K562 (cell line): Measurements from ENCODE around the gene NXF3. TPM values are rescaled to one million over a fixed set of nuclear protein-coding genes. Genes with fewer than 3 reads are reported as not detected.

ENCODE experiments used
- ERF ChIP-seq: fragments of 450-650 bp; formaldehyde crosslinking; IDR thresholded peaks from 2 replicates; pipeline ENCODE4 v1.4.0; 2020; ENCODE audit warnings: mild to moderate bottlenecking, mixed read lengths
- FOS ChIP-seq: IDR thresholded peaks from 3 replicates; pipeline ENCODE4 v1.6.1; 2011; ENCODE audit not compliant: insufficient read length; ENCODE audit errors: extremely low read depth
- GTF2E2 ChIP-seq: fragments of 200-800 bp; sonication (Bioruptor generic); IDR thresholded peaks from 2 replicates; pipeline ENCODE4 v1.6.1; 2016; ENCODE audit warnings: missing genetic modification characterization, missing compliant biosample characterization
- KDM2B ChIP-seq: fragments of 250-450 bp; sonication (Bioruptor Pico); IDR thresholded peaks from 2 replicates; pipeline ENCODE4 v1.8.0; 2021; ENCODE audit warnings: mild to moderate bottlenecking, moderate library complexity
- MAFG ChIP-seq: fragments of 450-650 bp; conservative IDR thresholded peaks from 2 replicates; pipeline ENCODE4 v1.6.1; 2016; ENCODE audit warnings: missing genetic modification characterization, missing compliant biosample characterization
- MBD2 ChIP-seq: sonication (generic); IDR thresholded peaks from 2 replicates; pipeline ENCODE4 v1.6.1; 2016; ENCODE audit warnings: low read depth, borderline replicate concordance
- PTRF ChIP-seq: fragments of 450-650 bp; IDR thresholded peaks from 2 replicates; pipeline ENCODE4 v1.6.1; 2016; ENCODE audit warnings: mild to moderate bottlenecking, missing genetic modification characterization, missing compliant biosample characterization
- RB1 ChIP-seq: fragments of 450-650 bp; IDR thresholded peaks from 2 replicates; pipeline ENCODE4 v1.6.1; 2017; ENCODE audit warnings: low read depth, mild to moderate bottlenecking
- ZNF143 ChIP-seq: sonication (generic); formaldehyde crosslinking; IDR thresholded peaks from 2 replicates; pipeline ENCODE4 v1.9.0; 2022; ENCODE audit warnings: mild to moderate bottlenecking, missing genetic modification reagents
- ZNF445 ChIP-seq: fragments of 250-450 bp; sonication (Bioruptor Pico); IDR thresholded peaks from 2 replicates; pipeline ENCODE4 v1.4.0; 2020; ENCODE audit warnings: low read depth, mild to moderate bottlenecking, moderate library complexity
- ZNF766 ChIP-seq: fragments of 200-800 bp; sonication (Bioruptor generic); conservative IDR thresholded peaks from 2 replicates; pipeline ENCODE4 v1.6.1; 2016; ENCODE audit warnings: missing genetic modification characterization, missing compliant biosample characterization
- ZNF77 ChIP-seq: fragments of 250-450 bp; sonication (Bioruptor Pico); IDR thresholded peaks from 2 replicates; pipeline ENCODE4 v1.5.0; 2020
- polyA plus RNA-seq, 8 experiments: library from polyadenylated mRNA; depleted of rRNA in 4 of 8; stranded (reverse) in 5 of 8; unstranded in 3 of 8; fragments of >200 nt; fragmentation: Nextera tagmentation in 2 of 8; fragmentation: Illumina TruSeq in 1 of 8; extraction: Ambion mirVana in 2 of 8; extraction: Trizol in 1 of 8; gene quantifications; 2 replicates each; pipeline versions ENCODE4 v1.2.1 to v1.2.3, GENCODE V29; 2011 to 2014; ENCODE audit warnings: inconsistent platforms in 1 of 8, missing spikeins in 1 of 8
- total RNA-seq, 7 experiments: library from RNA; depleted of rRNA in 6 of 7; stranded (reverse); fragments of >200 nt in 6 of 7; fragmentation: Illumina TruSeq in 2 of 7; extraction: Trizol in 2 of 7; gene quantifications; 2 replicates each; pipeline versions ENCODE4 v1.2.1 to v1.2.3, GENCODE V29; 2011 to 2021; ENCODE audit warnings: low replicate concordance in 1 of 7
- TF ChIP-seq, protein P1 (sequence below): sonication (generic); IDR thresholded peaks from 2 replicates; pipeline ENCODE4 v1.6.1; 2016
- TF ChIP-seq, protein P2 (sequence below): sonication (generic); formaldehyde crosslinking; IDR thresholded peaks from 2 replicates; pipeline ENCODE4 v1.8.0; 2022; ENCODE audit warnings: mild to moderate bottlenecking, missing genetic modification reagents, borderline replicate concordance
- TF ChIP-seq, protein P3 (sequence below): sonication (generic); formaldehyde crosslinking; IDR thresholded peaks from 2 replicates; pipeline ENCODE4 v1.8.0; 2023; ENCODE audit warnings: mild to moderate bottlenecking, missing genetic modification reagents
- TF ChIP-seq, protein P4 (sequence below), 2 experiments: fragments of 450-650 bp in 1 of 2; IDR thresholded peaks; 2 replicates each; pipeline ENCODE4 v1.6.1; 2011 to 2017; ENCODE audit warnings: low read depth in 2 of 2, antibody characterized with exemption in 1 of 2, borderline replicate concordance in 1 of 2, low read length in 1 of 2, mild to moderate bottlenecking in 1 of 2, mixed read lengths in 1 of 2; ENCODE audit not compliant: control insufficient read depth in 1 of 2
- TF ChIP-seq, protein P5 (sequence below): sonication (generic); formaldehyde crosslinking; IDR thresholded peaks from 2 replicates; pipeline ENCODE4 v1.9.0; 2022; ENCODE audit warnings: mild to moderate bottlenecking, missing genetic modification reagents
- TF ChIP-seq, protein P6 (sequence below): sonication (generic); formaldehyde crosslinking; IDR thresholded peaks from 2 replicates; pipeline ENCODE4 v1.8.0; 2022; ENCODE audit warnings: missing genetic modification reagents, mild to moderate bottlenecking, borderline replicate concordance

Gene NXF3
- total and polyA plus RNA-seq, 9 of the 15 experiments (the other 6 are each of a cell fraction or from before 2014, with no cell fraction given), result 0.18 to 0.40 (median 0.28) TPM; not detected in 2

DNA sequence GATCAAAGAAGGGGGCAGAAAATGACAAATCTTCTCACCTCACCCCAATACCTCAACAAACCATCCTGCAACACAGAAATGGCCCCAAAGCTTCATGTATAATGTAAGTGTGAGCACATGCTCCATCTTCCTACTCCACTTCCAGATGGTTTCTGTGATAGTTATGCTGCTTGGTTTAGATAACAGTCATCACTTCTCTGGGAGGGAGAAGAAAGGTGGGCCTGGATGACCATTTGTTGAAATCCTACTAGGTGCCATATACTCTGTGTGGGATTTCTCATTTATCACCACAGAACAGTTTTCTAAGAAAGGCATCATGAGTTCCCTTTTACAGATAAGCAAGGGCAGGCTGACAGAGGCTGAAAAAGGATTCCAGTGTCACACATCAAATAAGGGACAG is 31.3 kb upstream of the NXF3 start (continued):
- TF ChIP-seq, protein P1, sequence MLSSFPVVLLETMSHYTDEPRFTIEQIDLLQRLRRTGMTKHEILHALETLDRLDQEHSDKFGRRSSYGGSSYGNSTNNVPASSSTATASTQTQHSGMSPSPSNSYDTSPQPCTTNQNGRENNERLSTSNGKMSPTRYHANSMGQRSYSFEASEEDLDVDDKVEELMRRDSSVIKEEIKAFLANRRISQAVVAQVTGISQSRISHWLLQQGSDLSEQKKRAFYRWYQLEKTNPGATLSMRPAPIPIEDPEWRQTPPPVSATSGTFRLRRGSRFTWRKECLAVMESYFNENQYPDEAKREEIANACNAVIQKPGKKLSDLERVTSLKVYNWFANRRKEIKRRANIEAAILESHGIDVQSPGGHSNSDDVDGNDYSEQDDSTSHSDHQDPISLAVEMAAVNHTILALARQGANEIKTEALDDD, result 0 out of 2 replicates have a peak, but pooled peaks have one; percentile 27
- TF ChIP-seq, protein P2, sequence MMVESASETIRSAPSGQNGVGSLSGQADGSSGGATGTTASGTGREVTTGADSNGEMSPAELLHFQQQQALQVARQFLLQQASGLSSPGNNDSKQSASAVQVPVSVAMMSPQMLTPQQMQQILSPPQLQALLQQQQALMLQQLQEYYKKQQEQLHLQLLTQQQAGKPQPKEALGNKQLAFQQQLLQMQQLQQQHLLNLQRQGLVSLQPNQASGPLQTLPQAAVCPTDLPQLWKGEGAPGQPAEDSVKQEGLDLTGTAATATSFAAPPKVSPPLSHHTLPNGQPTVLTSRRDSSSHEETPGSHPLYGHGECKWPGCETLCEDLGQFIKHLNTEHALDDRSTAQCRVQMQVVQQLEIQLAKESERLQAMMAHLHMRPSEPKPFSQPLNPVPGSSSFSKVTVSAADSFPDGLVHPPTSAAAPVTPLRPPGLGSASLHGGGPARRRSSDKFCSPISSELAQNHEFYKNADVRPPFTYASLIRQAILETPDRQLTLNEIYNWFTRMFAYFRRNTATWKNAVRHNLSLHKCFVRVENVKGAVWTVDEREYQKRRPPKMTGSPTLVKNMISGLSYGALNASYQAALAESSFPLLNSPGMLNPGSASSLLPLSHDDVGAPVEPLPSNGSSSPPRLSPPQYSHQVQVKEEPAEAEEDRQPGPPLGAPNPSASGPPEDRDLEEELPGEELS (CRISPR knock-in tag), result no peak
- no peak for TF ChIP-seq FOS
- no peak for TF ChIP-seq ERF
- TF ChIP-seq, protein P3, sequence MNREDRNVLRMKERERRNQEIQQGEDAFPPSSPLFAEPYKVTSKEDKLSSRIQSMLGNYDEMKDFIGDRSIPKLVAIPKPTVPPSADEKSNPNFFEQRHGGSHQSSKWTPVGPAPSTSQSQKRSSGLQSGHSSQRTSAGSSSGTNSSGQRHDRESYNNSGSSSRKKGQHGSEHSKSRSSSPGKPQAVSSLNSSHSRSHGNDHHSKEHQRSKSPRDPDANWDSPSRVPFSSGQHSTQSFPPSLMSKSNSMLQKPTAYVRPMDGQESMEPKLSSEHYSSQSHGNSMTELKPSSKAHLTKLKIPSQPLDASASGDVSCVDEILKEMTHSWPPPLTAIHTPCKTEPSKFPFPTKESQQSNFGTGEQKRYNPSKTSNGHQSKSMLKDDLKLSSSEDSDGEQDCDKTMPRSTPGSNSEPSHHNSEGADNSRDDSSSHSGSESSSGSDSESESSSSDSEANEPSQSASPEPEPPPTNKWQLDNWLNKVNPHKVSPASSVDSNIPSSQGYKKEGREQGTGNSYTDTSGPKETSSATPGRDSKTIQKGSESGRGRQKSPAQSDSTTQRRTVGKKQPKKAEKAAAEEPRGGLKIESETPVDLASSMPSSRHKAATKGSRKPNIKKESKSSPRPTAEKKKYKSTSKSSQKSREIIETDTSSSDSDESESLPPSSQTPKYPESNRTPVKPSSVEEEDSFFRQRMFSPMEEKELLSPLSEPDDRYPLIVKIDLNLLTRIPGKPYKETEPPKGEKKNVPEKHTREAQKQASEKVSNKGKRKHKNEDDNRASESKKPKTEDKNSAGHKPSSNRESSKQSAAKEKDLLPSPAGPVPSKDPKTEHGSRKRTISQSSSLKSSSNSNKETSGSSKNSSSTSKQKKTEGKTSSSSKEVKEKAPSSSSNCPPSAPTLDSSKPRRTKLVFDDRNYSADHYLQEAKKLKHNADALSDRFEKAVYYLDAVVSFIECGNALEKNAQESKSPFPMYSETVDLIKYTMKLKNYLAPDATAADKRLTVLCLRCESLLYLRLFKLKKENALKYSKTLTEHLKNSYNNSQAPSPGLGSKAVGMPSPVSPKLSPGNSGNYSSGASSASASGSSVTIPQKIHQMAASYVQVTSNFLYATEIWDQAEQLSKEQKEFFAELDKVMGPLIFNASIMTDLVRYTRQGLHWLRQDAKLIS (CRISPR knock-in tag), result no peak
- no peak for TF ChIP-seq RB1
- TF ChIP-seq, protein P4, sequence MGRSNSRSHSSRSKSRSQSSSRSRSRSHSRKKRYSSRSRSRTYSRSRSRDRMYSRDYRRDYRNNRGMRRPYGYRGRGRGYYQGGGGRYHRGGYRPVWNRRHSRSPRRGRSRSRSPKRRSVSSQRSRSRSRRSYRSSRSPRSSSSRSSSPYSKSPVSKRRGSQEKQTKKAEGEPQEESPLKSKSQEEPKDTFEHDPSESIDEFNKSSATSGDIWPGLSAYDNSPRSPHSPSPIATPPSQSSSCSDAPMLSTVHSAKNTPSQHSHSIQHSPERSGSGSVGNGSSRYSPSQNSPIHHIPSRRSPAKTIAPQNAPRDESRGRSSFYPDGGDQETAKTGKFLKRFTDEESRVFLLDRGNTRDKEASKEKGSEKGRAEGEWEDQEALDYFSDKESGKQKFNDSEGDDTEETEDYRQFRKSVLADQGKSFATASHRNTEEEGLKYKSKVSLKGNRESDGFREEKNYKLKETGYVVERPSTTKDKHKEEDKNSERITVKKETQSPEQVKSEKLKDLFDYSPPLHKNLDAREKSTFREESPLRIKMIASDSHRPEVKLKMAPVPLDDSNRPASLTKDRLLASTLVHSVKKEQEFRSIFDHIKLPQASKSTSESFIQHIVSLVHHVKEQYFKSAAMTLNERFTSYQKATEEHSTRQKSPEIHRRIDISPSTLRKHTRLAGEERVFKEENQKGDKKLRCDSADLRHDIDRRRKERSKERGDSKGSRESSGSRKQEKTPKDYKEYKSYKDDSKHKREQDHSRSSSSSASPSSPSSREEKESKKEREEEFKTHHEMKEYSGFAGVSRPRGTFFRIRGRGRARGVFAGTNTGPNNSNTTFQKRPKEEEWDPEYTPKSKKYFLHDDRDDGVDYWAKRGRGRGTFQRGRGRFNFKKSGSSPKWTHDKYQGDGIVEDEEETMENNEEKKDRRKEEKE (IDR thresholded peaks at IDR 0.05; ENCODE audit: borderline replicate concordance in 1 of 2, control insufficient read depth in 1 of 2, low read depth in 2 of 2, low read length in 1 of 2), result no peak
- no peak for TF ChIP-seq ZNF77 (CRISPR knock-in tag)
- TF ChIP-seq ZNF445 (CRISPR knock-in tag), result no peak
- no peak for TF ChIP-seq GTF2E2
- TF ChIP-seq KDM2B (CRISPR knock-in tag), result no peak
- TF ChIP-seq MAFG, result no peak; the same call in 1 of the 2 replicates
- no peak for TF ChIP-seq ZNF143 (CRISPR knock-in tag)
- no peak for TF ChIP-seq PTRF (tag)
- TF ChIP-seq, protein P5, sequence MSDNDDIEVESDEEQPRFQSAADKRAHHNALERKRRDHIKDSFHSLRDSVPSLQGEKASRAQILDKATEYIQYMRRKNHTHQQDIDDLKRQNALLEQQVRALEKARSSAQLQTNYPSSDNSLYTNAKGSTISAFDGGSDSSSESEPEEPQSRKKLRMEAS (CRISPR knock-in tag), result no peak
- TF ChIP-seq MBD2, result no peak
- TF ChIP-seq, protein P6, sequence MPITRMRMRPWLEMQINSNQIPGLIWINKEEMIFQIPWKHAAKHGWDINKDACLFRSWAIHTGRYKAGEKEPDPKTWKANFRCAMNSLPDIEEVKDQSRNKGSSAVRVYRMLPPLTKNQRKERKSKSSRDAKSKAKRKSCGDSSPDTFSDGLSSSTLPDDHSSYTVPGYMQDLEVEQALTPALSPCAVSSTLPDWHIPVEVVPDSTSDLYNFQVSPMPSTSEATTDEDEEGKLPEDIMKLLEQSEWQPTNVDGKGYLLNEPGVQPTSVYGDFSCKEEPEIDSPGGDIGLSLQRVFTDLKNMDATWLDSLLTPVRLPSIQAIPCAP, result no peak
- peak; percentile 76 for TF ChIP-seq ZNF766 (CRISPR knock-in tag)
